Stomach (tissue), 9 donors: ENCODE results near the gene PRKG1. TPM values are rescaled to one million over a fixed set of nuclear protein-coding genes. Genes with fewer than 3 reads are reported as not detected.

Experiments used
- DNase-seq, 2 donors: peaks; one replicate each; pipeline versions ENCODE4 v3.0.0 to v3.0.0-alpha.2; 2013 to 2019
- H3K27ac ChIP-seq, 5 donors: fragments of 200-600 bp in 4 of 5; sonication (generic) in 4 of 5; one replicate each; pipeline ENCODE4 v1.5.1; 2013 to 2019; ENCODE audit warnings: mild to moderate bottlenecking in 1 of 5, moderate library complexity in 1 of 5
- H3K27me3 ChIP-seq, 3 donors: fragments of 200-600 bp; sonication (generic); one replicate each; pipeline ENCODE4 v1.5.1; 2017 to 2019; ENCODE audit warnings: mixed run types in 1 of 3
- H3K36me3 ChIP-seq, 4 donors: fragments of 200-600 bp; sonication (generic); 1 replicate in 3 of 4; 2 replicates in 1 of 4; pipeline ENCODE4 v1.5.1; 2016 to 2019
- H3K4me1 ChIP-seq, 4 donors: fragments of 200-600 bp; sonication (generic); one replicate each; pipeline ENCODE4 v1.5.1; 2016 to 2019
- H3K4me3 ChIP-seq, 4 donors: fragments of 200-600 bp; sonication (generic) in 3 of 4; one replicate each; pipeline ENCODE4 v1.5.1; 2016 to 2019; ENCODE audit warnings: mild to moderate bottlenecking in 1 of 4
- H3K9me3 ChIP-seq, 4 donors: fragments of 200-600 bp; sonication (generic); one replicate each; pipeline ENCODE4 v1.5.1; 2016 to 2019
- EP300 ChIP-seq: sonication (generic); formaldehyde crosslinking; IDR thresholded peaks from one replicate; pipeline ENCODE4 v1.6.1; 2017; ENCODE audit warnings: antibody characterized with exemption
- POLR2A ChIP-seq, 4 donors: fragments of 450-650 bp; IDR thresholded peaks; one replicate each; pipeline ENCODE4 v1.6.1; 2016; ENCODE audit warnings: antibody characterized with exemption in 4 of 4, control low read depth in 2 of 4, mild to moderate bottlenecking in 1 of 4, moderate library complexity in 1 of 4
- POLR2AphosphoS5 ChIP-seq, 3 donors: sonication (generic); formaldehyde crosslinking; IDR thresholded peaks; one replicate each; pipeline ENCODE4 v1.6.1; 2016; ENCODE audit warnings: antibody characterized with exemption in 3 of 3
- WGBS, 5 donors: extraction: QIAGEN DNeasy Blood & Tissue Kit in 3 of 5; methylation state at CpG; one replicate each; pipeline versions ENCODE4 v1.1.5 to v1.1.7; 2013 to 2018; 5-methylcytosine and 5-hydroxymethylcytosine counted together
- intact Hi-C: fragments of 100-400 bp; cut with DNase I; formaldehyde crosslinking; loops from one replicate; pipeline ENCODE4 v1.15.1; 2023; ENCODE audit warnings: low total_unique reads
- polyA plus RNA-seq, 3 donors: library from polyadenylated mRNA; stranded (reverse); fragments of 200-250 nt; gene quantifications; one replicate each; pipeline ENCODE4 v1.2.3, GENCODE V29; 2013
- total RNA-seq, 5 donors: library from RNA; depleted of rRNA; stranded (reverse); fragments of >200 nt; gene quantifications; one replicate each; pipeline versions ENCODE4 v1.1.0 to v1.2.3, GENCODE V29; 2014 to 2016
- TF ChIP-seq, protein P1 (sequence below), 7 experiments: fragments of 450-650 bp in 4 of 7; fragments of 200-600 bp in 3 of 7; sonication (generic) in 3 of 7; IDR thresholded peaks; one replicate each; pipeline ENCODE4 v1.5.1; 2016 to 2019; ENCODE audit warnings: antibody characterized with exemption in 7 of 7, control low read depth in 2 of 7, mild to moderate bottlenecking in 1 of 7
- donor health status: healthy with polysubstance abuse.
- donor health status: Bipolar disorder and iron deficiency.
- donor health status: healthy.

The PRKG1 gene
- total and polyA plus RNA-seq, 8 donors, result 1.5 to 89.2 (median 14.3) TPM

DNA sequence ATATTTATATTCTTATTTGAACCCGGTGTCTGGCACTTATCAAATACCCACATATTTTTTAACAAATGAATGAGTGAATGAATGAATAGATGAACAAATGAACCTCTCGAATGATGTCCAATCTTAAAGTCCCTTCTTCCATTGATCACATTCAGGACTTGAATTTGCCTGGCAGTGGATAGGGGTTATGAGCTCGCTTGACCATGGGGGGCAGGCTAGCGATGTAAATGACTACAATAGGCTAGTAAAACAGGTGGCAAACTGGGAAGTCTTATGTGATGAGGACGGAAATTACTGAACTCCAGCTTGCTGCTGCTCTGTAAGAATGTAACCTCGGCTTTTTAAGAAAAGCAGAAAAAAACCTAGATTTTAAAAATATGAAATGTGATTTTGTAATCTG is 992.1 kb downstream of the PRKG1 start:
- DNase-seq, result no peak
- H3K4me3 ChIP-seq, result no peak overlapping the region
- no peaks in the 10 kb centered on the region for H3K4me1 ChIP-seq
- WGBS, 5 donors, result 70 to 86% (median 72%) methylated on average over 6 of the region's 6 CpGs
- H3K27me3 ChIP-seq, result no peaks in the 10 kb centered on the region
- H3K9me3 ChIP-seq, result no peaks in the 10 kb centered on the region
- intact Hi-C loops, result no loop called here
- H3K36me3 ChIP-seq, result peaks cover 0 to 4% (median 0%) of the 10 kb centered on the region in 4 donors
- H3K27ac ChIP-seq, result no peak overlapping the region
- no peak for TF ChIP-seq POLR2A (IDR thresholded peaks at IDR 0.05)
- no peak for TF ChIP-seq EP300
- TF ChIP-seq POLR2AphosphoS5 (IDR thresholded peaks at IDR 0.05), result no peak
- TF ChIP-seq, protein P1, sequence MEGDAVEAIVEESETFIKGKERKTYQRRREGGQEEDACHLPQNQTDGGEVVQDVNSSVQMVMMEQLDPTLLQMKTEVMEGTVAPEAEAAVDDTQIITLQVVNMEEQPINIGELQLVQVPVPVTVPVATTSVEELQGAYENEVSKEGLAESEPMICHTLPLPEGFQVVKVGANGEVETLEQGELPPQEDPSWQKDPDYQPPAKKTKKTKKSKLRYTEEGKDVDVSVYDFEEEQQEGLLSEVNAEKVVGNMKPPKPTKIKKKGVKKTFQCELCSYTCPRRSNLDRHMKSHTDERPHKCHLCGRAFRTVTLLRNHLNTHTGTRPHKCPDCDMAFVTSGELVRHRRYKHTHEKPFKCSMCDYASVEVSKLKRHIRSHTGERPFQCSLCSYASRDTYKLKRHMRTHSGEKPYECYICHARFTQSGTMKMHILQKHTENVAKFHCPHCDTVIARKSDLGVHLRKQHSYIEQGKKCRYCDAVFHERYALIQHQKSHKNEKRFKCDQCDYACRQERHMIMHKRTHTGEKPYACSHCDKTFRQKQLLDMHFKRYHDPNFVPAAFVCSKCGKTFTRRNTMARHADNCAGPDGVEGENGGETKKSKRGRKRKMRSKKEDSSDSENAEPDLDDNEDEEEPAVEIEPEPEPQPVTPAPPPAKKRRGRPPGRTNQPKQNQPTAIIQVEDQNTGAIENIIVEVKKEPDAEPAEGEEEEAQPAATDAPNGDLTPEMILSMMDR (IDR thresholded peaks at IDR 0.05), result no peak

DNA sequence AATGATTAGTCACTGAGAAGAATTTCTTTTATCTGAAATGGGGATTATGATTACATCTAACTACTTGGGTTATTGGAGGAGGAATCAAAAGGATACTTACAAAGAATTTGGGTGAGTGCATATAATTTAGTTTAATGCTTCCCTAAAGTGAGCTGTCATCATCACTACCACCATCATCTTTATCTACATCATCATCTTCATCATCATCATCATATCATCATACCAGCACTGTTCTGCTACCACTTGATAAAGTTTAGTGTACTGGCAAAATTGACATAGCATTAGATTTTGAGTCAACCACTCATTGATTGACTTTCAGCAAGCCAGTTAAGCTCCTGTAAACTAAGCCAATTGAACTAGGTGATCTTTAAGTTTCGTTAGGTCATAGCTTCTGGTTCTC is 994.2 kb downstream of the PRKG1 start:
- DNase-seq, result no peak
- TF ChIP-seq, protein P1 (IDR thresholded peaks at IDR 0.05), result no peak
- TF ChIP-seq POLR2A (IDR thresholded peaks at IDR 0.05) (no peak), EP300 (no peak), POLR2AphosphoS5 (IDR thresholded peaks at IDR 0.05) (no peak)
- Histone ChIP-seq H3K27ac (no peak overlapping the region), H3K36me3 (peaks cover 0 to 4% (median 0%) of the 10 kb centered on the region in 4 donors), H3K27me3 (no peaks in the 10 kb centered on the region), H3K4me1 (no peaks in the 10 kb centered on the region), H3K9me3 (no peaks in the 10 kb centered on the region), H3K4me3 (no peak overlapping the region)
- WGBS, 5 donors, result 47 to 100% (median 68%) methylated on average over 1 of the region's 1 CpG
- intact Hi-C loops, result no loop called here

GRCh38 chr10:52071814-52072213 is 997.5 kb downstream of the PRKG1 start:
- no peaks in the 10 kb centered on the region for H3K36me3 ChIP-seq
- no peak overlapping the region for H3K4me3 ChIP-seq
- no peaks in the 10 kb centered on the region for H3K4me1 ChIP-seq
- H3K27ac ChIP-seq, result no peak overlapping the region
- intact Hi-C loops, result no loop called here
- TF ChIP-seq POLR2AphosphoS5 (IDR thresholded peaks at IDR 0.05) (no peak), POLR2A (IDR thresholded peaks at IDR 0.05) (no peak), EP300 (no peak)
- TF ChIP-seq, protein P1 (IDR thresholded peaks at IDR 0.05), result no peak
- H3K9me3 ChIP-seq, result no peaks in the 10 kb centered on the region
- no peak for DNase-seq
- 77 to 86% (median 83%) methylated on average over 7 of the region's 7 CpGs for WGBS, 5 donors
- no peaks in the 10 kb centered on the region for H3K27me3 ChIP-seq

DNA sequence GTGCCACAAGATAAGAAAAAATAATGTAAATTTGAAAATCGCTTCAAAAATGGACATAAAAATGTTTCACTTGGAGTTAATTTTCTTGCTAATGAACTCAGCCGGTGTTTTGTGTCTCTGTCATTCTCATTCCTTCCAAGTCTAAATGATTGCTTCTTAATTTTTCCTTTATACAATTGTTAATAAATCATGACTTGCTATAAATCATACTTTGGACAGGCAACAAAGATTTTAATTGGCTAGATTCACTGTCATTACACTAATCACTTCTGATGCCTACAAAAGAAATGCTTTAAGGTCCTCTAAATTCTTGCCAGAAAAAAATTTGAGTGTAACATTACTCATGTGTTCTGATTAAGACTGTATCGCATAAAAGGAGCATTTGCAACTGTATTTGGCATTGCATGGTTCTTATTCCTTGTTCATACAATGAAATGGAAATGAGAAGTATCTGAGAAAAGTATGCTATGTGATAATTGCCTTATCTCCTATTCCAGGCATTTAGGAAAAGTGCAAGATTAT is 1000.3 kb downstream of the PRKG1 start:
- no peaks in the 10 kb centered on the region for H3K27me3 ChIP-seq
- intact Hi-C loops, result no loop called here
- no peak overlapping the region for H3K4me3 ChIP-seq
- no peaks in the 10 kb centered on the region for H3K9me3 ChIP-seq
- TF ChIP-seq, protein P1 (IDR thresholded peaks at IDR 0.05), result no peak
- TF ChIP-seq POLR2A (IDR thresholded peaks at IDR 0.05), result no peak
- no peak for TF ChIP-seq POLR2AphosphoS5 (IDR thresholded peaks at IDR 0.05)
- TF ChIP-seq EP300, result no peak
- H3K27ac ChIP-seq, result no peak overlapping the region
- no peaks in the 10 kb centered on the region for H3K4me1 ChIP-seq
- DNase-seq, result no peak
- no peaks in the 10 kb centered on the region for H3K36me3 ChIP-seq
- WGBS, 5 donors, result 65 to 76% (median 73%) methylated on average over 3 of the region's 3 CpGs
